ENCODE results near the gene AFF3.

The AFF3 gene

DNA sequence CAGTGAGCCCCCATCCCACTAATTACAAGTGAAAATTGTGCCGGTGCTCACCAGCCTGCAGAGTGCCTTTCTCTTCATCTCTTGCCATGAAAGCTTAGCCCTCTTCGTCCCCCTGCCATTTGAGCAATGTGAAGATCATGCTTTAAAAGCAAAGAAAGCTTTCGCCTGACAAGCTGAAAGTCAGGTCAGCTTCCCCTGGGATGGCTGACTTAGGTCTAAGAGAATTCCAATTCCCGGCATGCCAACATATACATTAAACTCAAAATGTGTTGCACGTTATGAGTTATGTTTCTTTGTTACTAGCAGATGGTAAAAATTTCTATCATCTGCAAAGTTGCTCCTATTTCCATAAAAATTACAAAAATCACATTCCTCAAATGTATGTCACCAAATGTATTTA is 129.8 kb downstream of the AFF3 start:
- H4K20me1 ChIP-seq (ENCODE audit: control insufficient read depth, insufficient read depth, low read depth, low read length): no peaks in the 10 kb centered on the region
- H3K27ac ChIP-seq (ENCODE audit: low read depth, low read length): no peak overlapping the region
- no peak overlapping the region for H3K4me2 ChIP-seq (ENCODE audit: low read length)
- no peak overlapping the region for H3K4me3 ChIP-seq (ENCODE audit: low read length)
- peaks cover 35% of the 10 kb centered on the region for H3K36me3 ChIP-seq (ENCODE audit: control insufficient read depth, low read length)
- no peaks in the 10 kb centered on the region for H3K27me3 ChIP-seq (ENCODE audit: control insufficient read depth, low read length)
- no peaks in the 10 kb centered on the region for H3K79me2 ChIP-seq (ENCODE audit: control insufficient read depth, low read length)
- H3K4me1 ChIP-seq (ENCODE audit: control insufficient read depth, low read length): peaks cover 10% of the 10 kb centered on the region
- H3F3A ChIP-seq (ENCODE audit: control insufficient read depth, insufficient read depth): no peaks in the 10 kb centered on the region
- no peak for TF ChIP-seq EZH2phosphoT487 (IDR thresholded peaks at IDR 0.05; ENCODE audit: borderline replicate concordance, low read length)
- TF ChIP-seq, protein P1, sequence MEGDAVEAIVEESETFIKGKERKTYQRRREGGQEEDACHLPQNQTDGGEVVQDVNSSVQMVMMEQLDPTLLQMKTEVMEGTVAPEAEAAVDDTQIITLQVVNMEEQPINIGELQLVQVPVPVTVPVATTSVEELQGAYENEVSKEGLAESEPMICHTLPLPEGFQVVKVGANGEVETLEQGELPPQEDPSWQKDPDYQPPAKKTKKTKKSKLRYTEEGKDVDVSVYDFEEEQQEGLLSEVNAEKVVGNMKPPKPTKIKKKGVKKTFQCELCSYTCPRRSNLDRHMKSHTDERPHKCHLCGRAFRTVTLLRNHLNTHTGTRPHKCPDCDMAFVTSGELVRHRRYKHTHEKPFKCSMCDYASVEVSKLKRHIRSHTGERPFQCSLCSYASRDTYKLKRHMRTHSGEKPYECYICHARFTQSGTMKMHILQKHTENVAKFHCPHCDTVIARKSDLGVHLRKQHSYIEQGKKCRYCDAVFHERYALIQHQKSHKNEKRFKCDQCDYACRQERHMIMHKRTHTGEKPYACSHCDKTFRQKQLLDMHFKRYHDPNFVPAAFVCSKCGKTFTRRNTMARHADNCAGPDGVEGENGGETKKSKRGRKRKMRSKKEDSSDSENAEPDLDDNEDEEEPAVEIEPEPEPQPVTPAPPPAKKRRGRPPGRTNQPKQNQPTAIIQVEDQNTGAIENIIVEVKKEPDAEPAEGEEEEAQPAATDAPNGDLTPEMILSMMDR (IDR thresholded peaks at IDR 0.05; ENCODE audit: low read depth, low read length, poor library complexity, severe bottlenecking): no peak
- H3K9me2 ChIP-seq (replicated peaks; ENCODE audit: control insufficient read depth, low read length): no peaks in the 10 kb centered on the region
- H3K9me3 ChIP-seq (ENCODE audit: control insufficient read depth, insufficient read depth, low read length): no peaks in the 10 kb centered on the region

DNA sequence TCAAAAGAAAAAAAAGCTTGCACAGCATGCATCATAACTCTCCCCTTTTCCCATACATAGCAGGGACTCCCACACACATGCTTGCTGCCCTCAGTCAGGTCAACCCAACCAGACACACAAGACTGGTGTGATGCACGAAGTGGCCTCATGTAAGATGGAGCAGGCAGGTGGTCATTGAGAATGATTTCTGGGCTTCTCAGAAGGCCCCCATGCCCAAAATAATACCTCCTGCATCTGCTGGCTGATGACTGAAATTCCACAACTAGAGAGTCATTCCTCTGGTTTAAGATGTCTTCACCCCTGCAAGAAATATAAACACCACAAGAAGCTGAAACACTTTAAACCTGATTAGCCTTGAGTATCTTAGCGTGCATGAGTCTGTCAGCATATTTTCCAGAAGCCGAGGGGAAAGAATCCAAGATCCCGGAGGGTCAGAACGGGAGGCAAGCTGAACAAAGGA is 131.1 kb downstream of the AFF3 start:
- Histone ChIP-seq H4K20me1 (ENCODE audit: control insufficient read depth, insufficient read depth, low read depth, low read length) (no peaks in the 10 kb centered on the region), H3K4me2 (ENCODE audit: low read length) (no peak overlapping the region), H3K9me2 (replicated peaks; ENCODE audit: control insufficient read depth, low read length) (no peaks in the 10 kb centered on the region), H3K4me3 (ENCODE audit: low read length) (no peak overlapping the region), H3K27me3 (ENCODE audit: control insufficient read depth, low read length) (no peaks in the 10 kb centered on the region), H3K9me3 (ENCODE audit: control insufficient read depth, insufficient read depth, low read length) (no peaks in the 10 kb centered on the region), H3K4me1 (ENCODE audit: control insufficient read depth, low read length) (peaks cover 10% of the 10 kb centered on the region), H3K27ac (ENCODE audit: low read depth, low read length) (no peak overlapping the region), H3F3A (ENCODE audit: control insufficient read depth, insufficient read depth) (no peaks in the 10 kb centered on the region), H3K79me2 (ENCODE audit: control insufficient read depth, low read length) (no peaks in the 10 kb centered on the region), H3K36me3 (ENCODE audit: control insufficient read depth, low read length) (peaks cover 38% of the 10 kb centered on the region)
- TF ChIP-seq, protein P1 (IDR thresholded peaks at IDR 0.05; ENCODE audit: low read depth, low read length, poor library complexity, severe bottlenecking): no peak
- TF ChIP-seq EZH2phosphoT487 (IDR thresholded peaks at IDR 0.05; ENCODE audit: borderline replicate concordance, low read length): no peak

DNA sequence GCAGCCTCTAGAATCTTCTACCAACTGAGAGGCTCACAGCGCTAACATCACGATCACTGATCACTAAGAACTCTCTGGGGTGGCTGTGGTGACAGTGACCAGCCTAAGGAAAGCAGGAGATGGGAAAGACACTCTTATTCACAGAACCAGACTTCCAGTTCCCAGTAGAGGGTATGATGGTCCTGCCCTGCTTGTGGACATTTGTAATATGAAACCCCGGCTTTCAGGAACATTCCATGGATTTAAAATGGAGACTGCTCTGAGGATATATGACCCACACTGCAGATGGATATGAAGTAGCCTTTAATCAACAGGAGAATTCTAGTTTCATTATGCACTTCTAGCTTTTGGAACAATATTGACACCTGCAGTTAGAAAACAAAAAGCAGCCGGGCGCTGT is 131.8 kb downstream of the AFF3 start:
- no peaks in the 10 kb centered on the region for H3F3A ChIP-seq (ENCODE audit: control insufficient read depth, insufficient read depth)
- TF ChIP-seq EZH2phosphoT487 (IDR thresholded peaks at IDR 0.05; ENCODE audit: borderline replicate concordance, low read length): no peak
- TF ChIP-seq, protein P1 (IDR thresholded peaks at IDR 0.05; ENCODE audit: low read depth, low read length, poor library complexity, severe bottlenecking): no peak

More for the DNA sequence above, 131.8 kb downstream of the AFF3 start:
- Histone ChIP-seq H3K27me3 (ENCODE audit: control insufficient read depth, low read length) (no peaks in the 10 kb centered on the region), H3K79me2 (ENCODE audit: control insufficient read depth, low read length) (no peaks in the 10 kb centered on the region), H3K4me2 (ENCODE audit: low read length) (no peak overlapping the region), H3K4me1 (ENCODE audit: control insufficient read depth, low read length) (peaks cover 10% of the 10 kb centered on the region), H3K9me3 (ENCODE audit: control insufficient read depth, insufficient read depth, low read length) (no peaks in the 10 kb centered on the region), H3K36me3 (ENCODE audit: control insufficient read depth, low read length) (peaks cover 38% of the 10 kb centered on the region), H3K27ac (ENCODE audit: low read depth, low read length) (no peak overlapping the region), H3K9me2 (replicated peaks; ENCODE audit: control insufficient read depth, low read length) (no peaks in the 10 kb centered on the region), H3K4me3 (ENCODE audit: low read length) (no peak overlapping the region), H4K20me1 (ENCODE audit: control insufficient read depth, insufficient read depth, low read depth, low read length) (no peaks in the 10 kb centered on the region)
